Stromal cell of bone marrow (primary cell): ENCODE measurements around the gene BRD3OS.

Experiments used
- DNase-seq: peaks from one replicate; pipeline ENCODE4 v3.0.0-alpha.2; 2012; ENCODE audit warnings: low read depth

Gene BRD3OS

DNA sequence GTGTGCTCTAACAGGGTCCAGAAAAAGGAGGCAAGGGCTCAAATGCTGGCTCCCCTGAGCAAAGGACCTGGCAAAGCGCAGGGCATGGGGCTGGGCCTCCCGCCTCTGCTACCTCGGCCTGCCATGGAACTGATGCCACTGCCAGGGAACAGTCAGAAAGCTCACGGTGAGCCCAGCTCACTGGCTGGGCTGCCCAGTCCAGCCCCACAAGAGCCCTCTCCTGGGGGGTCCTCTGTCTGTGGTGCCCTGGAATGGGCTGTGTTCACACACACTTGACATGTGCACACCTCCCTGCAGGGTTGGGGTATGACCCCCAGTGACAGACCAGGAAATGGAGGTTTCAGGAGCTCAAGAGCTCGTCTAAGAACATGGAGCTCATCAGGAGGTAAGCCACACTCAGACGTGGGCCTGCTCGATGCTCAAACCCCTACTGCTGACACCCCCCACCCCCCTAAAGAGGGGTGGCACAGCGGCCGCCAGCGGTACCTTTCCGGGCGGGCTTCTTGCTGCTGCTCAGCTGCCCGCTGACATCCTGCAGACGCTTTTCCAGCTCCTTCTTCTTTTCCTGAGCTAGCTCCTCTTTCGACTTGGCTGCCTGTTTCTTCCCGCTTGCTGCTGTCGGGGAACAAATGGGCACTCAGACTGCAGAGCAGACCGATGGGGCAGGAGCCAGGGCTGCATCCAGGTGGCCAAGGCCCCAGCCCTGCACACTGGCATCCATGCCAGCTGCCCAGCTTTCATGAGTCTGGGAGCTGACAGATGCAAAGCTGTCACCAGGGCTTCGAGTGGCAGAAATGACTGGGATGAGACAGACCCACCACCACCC is 9.1 kb downstream of the BRD3OS start:
- DNase-seq: no peak

DNA sequence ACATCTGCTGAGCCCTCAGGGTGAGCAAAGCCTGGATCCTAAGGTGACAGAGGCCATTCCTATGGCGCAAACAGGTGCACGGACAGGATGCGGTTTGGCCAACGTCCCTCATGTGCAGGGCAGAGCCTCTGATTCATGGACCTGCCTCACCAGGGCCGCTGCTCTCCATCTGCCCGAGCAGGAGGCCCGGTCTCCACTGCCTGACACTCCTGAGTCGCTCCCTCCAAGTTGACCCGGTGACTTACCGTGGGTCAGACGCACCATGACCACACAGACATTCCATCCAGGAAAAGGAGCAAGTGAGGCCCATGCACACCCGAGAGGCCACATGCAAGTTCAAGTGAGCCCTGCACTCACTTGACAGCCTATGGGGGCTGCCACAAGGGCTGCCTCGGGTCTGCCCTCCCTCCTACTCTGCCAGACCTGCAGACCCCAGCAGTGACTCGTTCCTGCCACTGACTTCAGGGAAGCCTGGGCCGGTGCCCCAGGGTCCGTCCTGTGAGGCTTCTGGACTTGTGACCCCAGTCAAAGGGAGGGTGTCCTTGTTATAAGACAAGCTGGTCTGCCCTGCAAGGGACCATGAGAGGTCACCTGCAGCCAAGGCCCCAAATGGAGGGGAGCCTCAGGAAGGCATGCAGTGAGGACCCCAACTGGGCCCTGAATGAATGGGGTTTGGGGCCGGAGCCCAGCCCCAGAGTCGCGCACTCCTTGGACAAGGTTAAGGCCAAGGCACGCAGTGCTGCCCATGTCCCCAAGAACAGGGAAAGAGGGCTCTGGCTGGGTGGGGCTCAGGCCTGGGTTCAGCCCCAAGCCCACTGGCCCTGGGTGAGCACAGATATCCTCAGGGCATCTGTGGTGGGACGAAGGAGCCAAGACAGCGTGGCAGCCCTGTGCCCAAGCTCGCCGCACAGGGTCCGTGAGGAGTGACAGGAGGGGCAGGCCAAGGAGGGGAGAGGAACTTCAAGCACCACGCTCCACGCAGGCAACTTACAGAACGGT is 10.1 kb downstream of the BRD3OS start:
- no peak for DNase-seq

DNA sequence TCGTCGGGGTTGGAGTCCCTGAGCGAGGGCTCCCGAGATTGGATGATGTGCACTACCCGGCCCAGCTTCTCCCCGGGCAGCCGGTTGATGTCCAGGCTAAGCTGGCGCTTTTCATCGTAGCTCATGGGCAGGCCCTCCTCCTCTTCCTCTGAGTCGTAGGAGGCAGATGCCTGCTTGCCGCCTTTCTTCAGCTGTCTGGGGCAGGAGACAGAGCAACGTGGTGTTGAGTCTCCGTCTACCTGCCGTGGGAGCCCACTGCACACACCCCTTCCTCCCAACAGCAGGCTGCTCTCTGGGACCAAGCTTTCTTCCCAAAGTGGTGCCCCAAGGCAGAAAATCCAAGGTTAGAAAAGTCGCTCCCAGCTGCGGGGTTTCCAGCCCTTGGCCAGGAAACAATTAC is 10.8 kb downstream of the BRD3OS start:
- no peak for DNase-seq

DNA sequence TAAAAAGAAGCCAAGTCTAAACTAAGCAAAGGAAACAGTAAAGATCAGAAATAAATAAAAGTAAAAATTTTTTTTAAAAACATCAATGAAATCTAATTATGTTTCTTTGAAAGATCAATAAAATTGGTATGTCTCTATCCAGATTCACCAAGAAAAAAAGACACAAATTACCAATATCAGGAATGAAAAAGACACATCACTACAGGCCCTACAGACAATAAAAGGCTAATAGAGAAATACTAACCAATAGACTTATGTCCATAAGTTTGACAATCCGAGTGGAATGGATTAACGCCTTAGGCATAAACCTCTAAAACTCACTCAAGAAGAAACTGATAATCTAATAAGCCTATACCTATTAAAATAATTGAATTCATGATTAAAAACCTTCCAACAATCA is 12.4 kb downstream of the BRD3OS start:
- DNase-seq: no peak

DNA sequence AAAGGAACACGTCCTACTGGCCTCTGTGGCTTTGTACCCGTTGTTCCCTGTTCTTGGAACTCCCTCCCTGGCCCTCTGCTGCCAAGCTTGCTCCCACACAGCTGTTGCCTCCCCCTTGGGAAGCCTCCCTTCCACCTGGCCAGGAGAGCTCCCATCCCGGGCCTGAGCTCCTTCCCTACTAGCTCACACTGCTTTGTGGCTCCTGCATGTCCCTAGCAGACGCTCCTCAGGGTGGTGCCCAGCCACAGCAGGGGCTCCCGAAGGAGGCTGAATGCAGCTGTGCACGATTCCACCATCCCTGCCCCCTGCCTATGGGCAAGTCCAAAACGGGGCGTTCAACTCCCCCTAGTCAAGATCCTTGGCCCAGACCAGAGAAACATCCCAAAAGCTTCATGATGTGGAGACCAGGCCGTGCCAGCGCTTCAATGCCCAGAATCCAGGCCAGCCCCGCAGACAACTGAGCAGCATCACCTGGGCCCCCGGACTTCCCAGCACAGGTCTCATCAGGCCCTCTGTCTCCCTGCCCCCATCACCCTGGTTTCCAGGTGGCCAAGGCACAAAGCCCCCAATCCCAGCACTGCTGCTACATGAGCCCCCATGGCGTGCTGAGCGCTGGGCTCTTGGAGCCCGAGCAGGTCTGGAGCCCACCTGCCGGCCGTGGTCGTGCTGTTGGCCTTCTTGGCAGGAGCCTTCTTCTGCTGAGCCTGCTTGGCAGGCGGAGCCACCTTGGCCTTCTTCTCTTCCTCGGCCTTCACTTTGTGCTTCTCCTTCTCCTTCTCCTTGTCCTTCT is 14.3 kb downstream of the BRD3OS start:
- no peak for DNase-seq

DNA sequence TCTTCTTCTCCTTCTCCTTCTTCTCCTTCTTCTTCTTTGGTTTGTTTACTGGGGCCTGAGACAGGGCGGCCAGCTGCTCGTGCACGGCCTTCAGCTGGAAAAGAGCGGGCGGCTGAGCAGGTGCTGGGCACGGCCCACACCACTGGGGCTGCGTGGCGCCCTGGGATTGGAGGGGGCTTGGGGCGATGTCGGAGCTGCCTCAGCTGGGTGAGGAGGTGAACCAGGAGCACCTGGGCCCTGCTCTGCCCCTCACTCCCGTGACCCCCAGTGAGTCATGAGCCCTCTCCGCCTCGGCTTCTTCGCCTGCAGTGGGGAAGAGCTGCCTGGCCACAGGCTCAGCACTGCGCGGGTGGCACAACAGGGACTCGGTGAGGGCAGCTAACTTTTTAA is 14.9 kb downstream of the BRD3OS start:
- no peak for DNase-seq

DNA sequence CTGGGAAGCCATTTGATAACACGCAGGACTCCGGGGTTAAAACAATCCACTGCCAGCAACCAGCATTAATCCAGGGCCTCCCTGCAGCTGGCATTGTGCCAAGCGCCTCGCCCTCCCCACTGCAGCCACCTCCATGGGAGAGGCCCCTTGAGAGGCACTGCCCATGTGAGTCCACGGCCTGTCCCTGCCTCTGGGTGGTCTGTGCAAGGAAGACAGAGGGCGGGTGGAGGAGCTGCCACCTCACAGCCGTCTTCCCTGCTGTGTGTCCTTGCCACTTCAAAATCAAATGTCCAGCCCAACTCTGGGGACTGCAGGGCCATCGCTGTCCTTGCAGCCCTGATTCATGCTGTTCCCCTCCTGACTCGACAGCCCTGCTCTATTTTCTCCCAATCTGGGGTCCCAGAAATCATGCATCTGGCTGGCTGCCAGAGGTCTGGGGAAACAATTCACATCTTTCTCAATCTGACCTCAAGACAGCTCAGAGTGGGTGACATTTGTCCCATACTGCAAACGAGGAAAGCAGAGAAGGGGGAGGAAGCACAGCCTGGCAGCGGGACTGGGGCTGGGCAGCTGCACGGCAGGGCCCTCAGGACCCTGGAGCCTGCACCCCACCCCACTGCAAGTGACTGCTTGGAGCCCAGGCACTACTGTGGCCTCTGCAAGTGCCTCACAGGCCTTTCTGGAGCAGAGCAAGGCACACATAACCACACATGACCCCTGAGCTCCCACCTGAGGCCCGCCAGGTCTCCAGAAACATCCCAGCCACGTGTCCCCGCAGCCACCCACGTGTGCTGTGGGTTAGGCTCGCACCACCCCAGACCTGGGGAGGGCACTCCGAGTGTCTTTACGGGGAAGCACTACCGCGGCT is 15.7 kb downstream of the BRD3OS start:
- no peak for DNase-seq

DNA sequence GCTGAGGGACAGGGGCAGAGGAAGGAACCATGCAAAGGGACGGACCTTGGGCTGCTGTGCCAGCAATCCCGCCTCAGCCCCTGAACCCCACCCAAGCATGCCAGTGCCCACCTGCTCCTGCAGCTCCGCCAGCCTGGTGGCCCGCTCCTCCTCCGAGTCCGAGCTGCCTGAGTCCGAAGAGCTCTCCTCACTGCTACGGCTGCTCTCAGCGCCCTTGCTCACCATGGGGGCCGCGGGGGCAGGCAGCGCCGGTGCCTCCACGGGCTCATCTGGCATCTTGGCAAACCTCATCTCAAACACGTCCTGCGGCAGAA is 16.3 kb downstream of the BRD3OS start:
- DNase-seq: no peak

DNA sequence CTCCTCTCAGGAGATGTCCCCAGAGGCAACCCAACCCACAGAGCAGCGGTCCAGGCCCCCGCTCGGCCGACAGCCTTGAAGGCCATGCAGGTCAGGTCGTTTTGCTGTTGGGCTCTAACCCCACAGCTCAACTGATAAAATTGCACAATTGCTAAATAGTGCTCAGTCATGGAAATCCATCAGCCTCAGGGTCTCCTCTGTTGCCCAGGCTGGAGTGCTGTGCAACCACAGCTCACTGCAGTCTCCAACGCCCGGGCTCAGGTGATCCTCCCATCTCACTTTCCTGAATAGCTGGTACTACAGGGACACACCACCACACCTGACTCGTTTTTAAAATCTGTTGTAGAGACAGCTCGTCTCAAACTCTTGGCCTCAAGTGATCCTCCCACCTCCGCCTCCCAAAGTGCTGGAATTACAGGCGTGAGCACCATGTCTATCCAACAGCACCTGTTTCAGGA is 18.3 kb downstream of the BRD3OS start:
- DNase-seq: no peak

DNA sequence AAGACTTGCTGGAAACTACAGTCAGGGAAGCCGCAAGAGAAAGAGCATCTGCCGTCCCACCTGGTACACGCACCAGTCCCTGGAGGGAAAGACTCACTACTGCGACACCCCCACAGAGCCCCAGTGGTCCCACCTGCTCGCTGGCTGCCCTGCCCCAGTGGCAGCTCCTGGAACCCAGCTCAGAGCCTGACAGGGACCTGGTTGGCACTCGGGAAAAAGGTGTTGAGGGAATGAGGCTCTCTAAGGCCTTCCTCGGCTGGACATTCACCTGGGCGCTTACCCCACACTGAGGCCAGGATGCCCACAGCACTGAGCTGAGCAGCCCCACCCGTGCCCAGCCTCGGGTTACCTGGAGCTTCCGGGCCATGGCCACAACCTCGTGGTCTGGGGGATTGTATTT is 19.7 kb downstream of the BRD3OS start:
- no peak for DNase-seq

DNA sequence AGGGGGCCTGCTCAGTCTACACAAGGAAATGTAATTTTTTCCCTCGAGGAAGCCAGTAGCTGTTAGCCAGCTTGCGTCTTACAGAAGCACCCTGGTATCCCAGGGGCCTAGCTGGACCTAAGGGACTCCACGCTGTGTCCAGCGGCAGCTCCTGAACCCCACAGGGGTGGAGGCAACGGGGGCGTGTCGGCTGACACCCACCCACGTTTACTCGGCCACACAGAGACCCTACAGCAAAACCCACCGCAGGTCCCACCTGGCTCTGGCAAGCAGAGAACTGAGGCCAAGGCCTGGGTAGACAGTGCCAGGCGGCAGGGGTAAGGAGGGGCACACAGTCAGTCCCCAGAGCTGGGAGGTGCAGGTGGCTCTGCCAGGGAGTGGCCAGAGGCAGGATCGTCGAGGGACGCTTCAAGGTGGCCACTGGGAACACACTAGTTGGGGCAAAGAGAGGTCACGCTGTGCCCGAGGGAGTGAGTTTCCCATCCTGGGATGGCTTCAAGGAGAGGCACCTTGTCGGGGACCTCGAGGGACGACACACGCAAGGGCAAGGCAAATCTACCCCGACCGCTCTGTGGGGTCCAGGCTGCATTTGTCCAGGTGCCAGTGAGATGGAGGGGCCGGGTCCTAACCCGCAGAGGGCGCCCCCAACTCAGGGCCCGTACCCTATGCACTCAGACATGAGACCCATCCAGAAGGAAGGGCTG is 20.7 kb downstream of the BRD3OS start:
- no peak for DNase-seq

DNA sequence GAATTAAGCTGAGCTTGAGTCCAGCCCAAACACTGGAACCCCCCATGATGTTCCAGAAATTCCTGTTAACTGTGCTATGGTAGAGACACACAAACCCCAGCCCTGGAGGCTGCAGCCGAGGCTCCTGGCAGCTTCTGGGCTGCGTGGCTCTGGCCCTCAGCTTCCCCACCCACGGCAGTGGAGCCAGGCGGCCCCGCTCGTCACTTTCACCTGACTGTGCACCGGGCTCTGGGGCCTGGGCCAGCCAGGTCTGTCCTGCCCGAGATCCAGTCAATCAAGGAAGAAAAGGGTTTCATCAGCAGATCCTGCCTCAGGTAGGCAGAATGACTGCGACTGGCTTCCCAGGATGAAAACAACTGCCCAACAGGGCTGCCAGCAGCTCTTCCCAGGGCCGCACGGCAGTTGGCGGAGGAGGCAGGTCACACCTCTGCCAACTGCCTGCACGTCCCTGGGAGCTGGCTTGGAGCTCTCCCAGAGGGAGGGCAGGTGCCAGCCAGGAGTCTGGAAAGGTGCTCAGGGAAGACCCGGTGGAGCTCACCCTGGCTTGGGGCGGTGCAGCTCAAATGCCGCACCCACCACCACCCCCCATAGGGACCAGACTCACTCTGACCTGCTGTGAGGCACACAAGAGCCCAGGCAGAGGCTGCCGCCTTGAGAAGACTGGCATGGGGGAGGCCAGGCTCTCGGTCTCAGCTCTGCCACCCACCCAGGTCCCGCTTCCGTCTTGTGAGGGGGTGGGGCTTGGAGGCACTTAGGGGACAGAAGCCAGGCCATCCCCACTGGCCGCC is 21.8 kb downstream of the BRD3OS start:
- DNase-seq: no peak

DNA sequence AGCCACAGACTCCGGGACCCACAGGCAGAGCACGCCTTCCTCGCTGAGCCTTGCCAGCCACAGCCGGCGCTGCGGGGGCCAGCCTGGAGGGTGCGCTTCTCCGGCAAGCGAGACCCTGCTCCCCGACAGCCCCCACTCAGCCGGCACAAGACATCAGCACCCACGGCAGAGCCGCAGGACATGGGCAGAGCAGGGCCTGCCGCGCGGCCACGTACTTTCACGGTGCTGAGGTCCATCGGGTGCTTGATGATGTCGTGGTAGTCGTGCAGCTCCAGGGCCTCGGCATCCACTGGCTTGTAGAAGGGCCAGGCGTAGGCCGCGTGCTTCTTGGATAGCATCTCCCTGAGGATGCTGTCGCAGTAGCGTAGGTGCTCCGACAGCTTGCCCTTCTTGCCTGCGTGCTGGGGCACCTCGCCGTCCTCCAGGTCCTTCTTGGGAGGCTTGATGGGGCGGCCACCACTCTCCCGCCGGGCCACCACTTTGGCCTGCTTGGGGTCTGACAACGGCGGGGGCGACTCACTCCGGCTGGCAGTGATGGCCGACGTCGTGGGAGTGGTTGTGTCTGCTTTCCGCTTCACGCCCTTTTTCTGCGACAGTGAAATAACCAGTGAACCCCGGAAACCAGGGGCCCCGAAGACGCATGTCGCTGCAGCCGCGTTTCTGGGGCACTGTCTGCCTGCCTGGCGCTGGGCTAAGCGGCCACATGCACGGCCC is 22.7 kb downstream of the BRD3OS start:
- DNase-seq: no peak

DNA sequence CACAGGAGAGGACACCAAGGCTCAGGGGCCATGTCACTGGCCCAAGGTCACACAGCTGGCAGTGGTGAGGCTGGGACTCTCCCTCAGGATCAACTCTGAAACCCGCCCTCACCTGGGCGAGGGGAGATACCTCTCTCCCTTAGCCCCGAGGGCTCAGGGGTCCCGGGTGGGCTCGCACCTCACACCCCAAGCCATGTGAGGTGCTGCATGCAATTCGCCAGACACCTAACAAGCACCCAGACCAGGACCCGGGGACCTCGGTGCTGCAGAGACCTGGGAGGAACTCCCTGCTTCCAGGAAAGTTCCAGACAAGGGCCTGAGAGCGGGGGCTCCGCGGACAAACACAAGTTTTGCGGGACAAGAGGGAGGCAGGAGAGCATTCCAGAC is 23.3 kb downstream of the BRD3OS start:
- DNase-seq: no peak

DNA sequence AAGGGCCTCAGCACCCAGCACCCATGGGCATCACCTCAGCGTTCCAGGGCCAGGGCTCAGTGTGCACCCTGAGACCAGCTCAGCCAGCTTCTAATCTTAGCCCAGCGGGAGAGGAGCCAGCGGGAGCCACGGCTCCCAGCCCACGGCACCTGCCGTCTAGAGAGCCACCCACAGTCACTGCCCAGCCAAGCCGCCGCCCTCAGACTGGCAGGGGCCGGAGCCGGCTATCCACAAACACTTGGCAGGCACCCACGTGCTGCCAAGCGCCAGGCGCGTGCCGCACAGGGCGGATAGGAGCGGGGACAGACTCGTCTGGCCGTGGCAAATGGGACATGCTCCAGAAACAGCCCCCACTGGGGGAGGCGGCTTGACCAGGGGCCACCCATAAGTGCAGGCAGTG is 24.0 kb downstream of the BRD3OS start:
- DNase-seq: no peak

DNA sequence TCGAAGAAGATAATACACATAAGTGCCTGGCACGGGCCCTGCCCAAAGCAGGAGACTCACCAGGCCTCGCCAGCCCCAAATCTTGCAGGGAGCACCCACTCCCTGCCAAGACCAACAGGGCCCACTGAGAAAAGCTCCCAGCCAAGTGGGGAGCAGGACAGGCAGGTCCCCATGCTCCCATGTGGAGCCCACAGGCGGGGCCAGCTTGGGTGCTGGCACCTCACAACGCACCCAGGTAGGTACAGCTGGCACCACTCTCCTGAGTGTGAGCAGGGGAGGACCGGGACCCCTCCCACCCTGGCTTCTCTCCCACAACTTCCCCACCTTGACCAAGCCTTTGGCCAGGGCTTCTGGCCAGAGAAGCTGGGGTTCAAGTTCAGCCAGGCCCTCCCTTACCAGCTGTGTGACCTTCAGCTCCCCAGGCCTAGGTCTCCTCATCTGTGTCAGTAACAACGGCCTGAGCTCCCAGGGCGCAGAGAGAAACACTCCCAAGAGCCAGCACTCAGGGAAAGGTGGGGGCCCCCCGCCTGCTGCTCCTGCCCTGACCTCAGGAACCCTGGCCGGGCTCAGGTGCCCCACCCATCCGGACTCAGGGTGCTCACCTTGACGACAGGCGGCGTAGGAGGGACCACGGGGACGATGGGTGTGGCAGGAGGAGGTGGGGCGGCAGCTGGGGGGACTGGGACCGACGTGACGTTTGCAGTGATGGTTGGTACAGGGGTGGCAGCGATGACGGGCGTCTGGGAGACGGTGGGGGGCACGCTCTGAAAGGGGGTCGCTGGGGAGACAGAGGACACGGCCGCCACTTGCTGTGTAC is 24.7 kb downstream of the BRD3OS start:
- no peak for DNase-seq

DNA sequence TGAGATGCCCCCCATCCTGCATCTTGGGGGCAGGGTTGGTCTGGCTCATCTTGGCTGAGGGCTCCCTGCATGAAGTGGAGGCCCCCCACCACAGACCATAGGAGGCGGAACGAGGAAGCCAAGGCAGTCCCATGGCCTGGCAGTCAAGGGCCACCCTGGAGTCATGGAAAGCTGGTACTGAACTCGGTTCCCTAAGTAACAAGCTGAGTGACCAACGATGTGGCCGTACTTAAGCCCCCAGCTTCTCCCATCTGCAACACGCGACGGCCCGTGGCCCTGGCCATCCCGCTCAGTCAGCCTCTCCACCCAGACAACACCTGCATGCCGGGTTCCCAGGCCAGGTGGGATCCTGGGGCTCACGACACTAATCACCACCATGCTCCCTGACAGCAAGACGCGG is 25.4 kb downstream of the BRD3OS start:
- no peak for DNase-seq

DNA sequence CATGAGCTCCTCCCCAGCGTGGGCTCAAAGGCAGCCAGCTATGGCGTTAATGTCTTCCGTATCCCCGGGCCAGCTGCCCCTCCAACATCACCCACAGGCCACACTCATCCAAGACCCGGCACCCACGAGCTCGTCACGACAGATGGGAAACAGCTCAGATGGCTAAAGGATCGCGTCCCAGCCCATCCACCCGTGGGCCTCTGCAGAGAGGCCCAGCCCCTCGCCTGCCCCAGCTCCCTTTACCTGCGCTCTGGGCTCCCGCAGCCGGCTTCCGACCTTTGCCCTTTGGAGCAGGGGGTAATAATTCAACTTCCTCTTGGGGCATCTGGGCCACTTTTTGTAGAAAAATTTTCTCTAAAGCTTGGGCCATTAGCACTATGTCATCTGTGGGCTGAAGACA is 26.0 kb downstream of the BRD3OS start:
- DNase-seq: no peak
